Activated naive CD4-positive, alpha-beta T cell treated with anti-CD3 and anti-CD28 coated beads, Interleukin-2, amount 50 U/mL, for 24 hours (primary cell): ENCODE results near the gene ARL5A.

Experiments
- H3K27ac Mint-ChIP-seq: one replicate; pipeline ENCODE4 v1.8.0; 2021; ENCODE audit warnings: mild to moderate bottlenecking, mixed read lengths
- H3K27me3 Mint-ChIP-seq: one replicate; pipeline ENCODE4 v1.8.0; 2021; ENCODE audit warnings: mixed read lengths
- H3K36me3 Mint-ChIP-seq: one replicate; pipeline ENCODE4 v1.8.0; 2021; ENCODE audit warnings: mixed read lengths
- H3K4me1 Mint-ChIP-seq: one replicate; pipeline ENCODE4 v1.8.0; 2021; ENCODE audit warnings: mixed read lengths
- H3K4me3 Mint-ChIP-seq: one replicate; pipeline ENCODE4 v1.8.0; 2021; ENCODE audit warnings: mild to moderate bottlenecking, mixed read lengths
- H3K9me3 Mint-ChIP-seq: one replicate; pipeline ENCODE4 v1.8.0; 2021; ENCODE audit warnings: mixed read lengths

The ARL5A gene

GRCh38 chr2:151770995-151771394, 57.2 kb downstream of the ARL5A start:
- H3K27ac Mint-ChIP-seq, result no peak overlapping the region
- H3K4me3 Mint-ChIP-seq, result no peak overlapping the region
- no peaks in the 10 kb centered on the region for H3K9me3 Mint-ChIP-seq
- H3K4me1 Mint-ChIP-seq, result peaks cover 13% of the 10 kb centered on the region
- H3K27me3 Mint-ChIP-seq, result no peaks in the 10 kb centered on the region
- peaks cover 14% of the 10 kb centered on the region for H3K36me3 Mint-ChIP-seq

GRCh38 chr2:151769606-151770005, 58.6 kb downstream of the ARL5A start:
- peaks cover 12% of the 10 kb centered on the region for H3K4me1 Mint-ChIP-seq
- H3K9me3 Mint-ChIP-seq, result no peaks in the 10 kb centered on the region
- no peak overlapping the region for H3K4me3 Mint-ChIP-seq
- H3K27me3 Mint-ChIP-seq, result no peaks in the 10 kb centered on the region
- no peak overlapping the region for H3K27ac Mint-ChIP-seq
- peaks cover 15% of the 10 kb centered on the region for H3K36me3 Mint-ChIP-seq

- Mint-ChIP-seq H3K36me3 (peaks cover 18% of the 10 kb centered on the region), H3K9me3 (no peaks in the 10 kb centered on the region), H3K27me3 (no peaks in the 10 kb centered on the region), H3K4me3 (no peak overlapping the region), H3K4me1 (peaks cover 10% of the 10 kb centered on the region), H3K27ac (no peak overlapping the region)
Observed at GRCh38 chr2:151767536-151767935, 60.7 kb downstream of the ARL5A start.

GRCh38 chr2:151766437-151767153, 61.6 kb downstream of the ARL5A start:
- Mint-ChIP-seq H3K36me3 (peaks cover 12% of the 10 kb centered on the region), H3K27me3 (no peaks in the 10 kb centered on the region), H3K9me3 (no peaks in the 10 kb centered on the region), H3K27ac (no peak overlapping the region), H3K4me3 (no peak overlapping the region), H3K4me1 (peaks cover 10% of the 10 kb centered on the region)

GRCh38 chr2:151765760-151766410, 62.3 kb downstream of the ARL5A start:
- H3K4me3 Mint-ChIP-seq, result no peak overlapping the region
- no peak overlapping the region for H3K27ac Mint-ChIP-seq
- no peaks in the 10 kb centered on the region for H3K9me3 Mint-ChIP-seq
- H3K4me1 Mint-ChIP-seq, result peaks cover 10% of the 10 kb centered on the region
- H3K27me3 Mint-ChIP-seq, result no peaks in the 10 kb centered on the region
- peaks cover 9% of the 10 kb centered on the region for H3K36me3 Mint-ChIP-seq

GRCh38 chr2:151762694-151763093, 65.5 kb downstream of the ARL5A start:
- Mint-ChIP-seq H3K27me3 (no peaks in the 10 kb centered on the region), H3K27ac (no peak overlapping the region), H3K4me1 (peaks cover 10% of the 10 kb centered on the region), H3K9me3 (no peaks in the 10 kb centered on the region), H3K4me3 (no peak overlapping the region), H3K36me3 (peaks cover 6% of the 10 kb centered on the region)

GRCh38 chr2:151761687-151762086, 66.5 kb downstream of the ARL5A start:
- no peak overlapping the region for H3K27ac Mint-ChIP-seq
- H3K4me3 Mint-ChIP-seq, result no peak overlapping the region
- peaks cover 10% of the 10 kb centered on the region for H3K4me1 Mint-ChIP-seq
- H3K9me3 Mint-ChIP-seq, result no peaks in the 10 kb centered on the region
- H3K27me3 Mint-ChIP-seq, result no peaks in the 10 kb centered on the region
- H3K36me3 Mint-ChIP-seq, result peaks cover 6% of the 10 kb centered on the region

GRCh38 chr2:151761193-151761592, 67.0 kb downstream of the ARL5A start:
- H3K4me3 Mint-ChIP-seq, result no peak overlapping the region
- no peak overlapping the region for H3K27ac Mint-ChIP-seq
- H3K4me1 Mint-ChIP-seq, result peaks cover 6% of the 10 kb centered on the region
- H3K27me3 Mint-ChIP-seq, result no peaks in the 10 kb centered on the region
- peaks cover 6% of the 10 kb centered on the region for H3K36me3 Mint-ChIP-seq
- H3K9me3 Mint-ChIP-seq, result no peaks in the 10 kb centered on the region

- no peak overlapping the region for H3K4me3 Mint-ChIP-seq
- H3K36me3 Mint-ChIP-seq, result peaks cover 3% of the 10 kb centered on the region
- H3K4me1 Mint-ChIP-seq, result no peaks in the 10 kb centered on the region
- no peaks in the 10 kb centered on the region for H3K27me3 Mint-ChIP-seq
- H3K27ac Mint-ChIP-seq, result no peak overlapping the region
- no peaks in the 10 kb centered on the region for H3K9me3 Mint-ChIP-seq
Observed at GRCh38 chr2:151760139-151760650, 68.0 kb downstream of the ARL5A start.

GRCh38 chr2:151758744-151759143, 69.5 kb downstream of the ARL5A start:
- no peak overlapping the region for H3K4me3 Mint-ChIP-seq
- H3K9me3 Mint-ChIP-seq, result no peaks in the 10 kb centered on the region
- no peaks in the 10 kb centered on the region for H3K36me3 Mint-ChIP-seq
- H3K27ac Mint-ChIP-seq, result no peak overlapping the region
- H3K27me3 Mint-ChIP-seq, result no peaks in the 10 kb centered on the region
- no peaks in the 10 kb centered on the region for H3K4me1 Mint-ChIP-seq

GRCh38 chr2:151757861-151758260, 70.4 kb downstream of the ARL5A start:
- no peak overlapping the region for H3K4me3 Mint-ChIP-seq
- no peaks in the 10 kb centered on the region for H3K36me3 Mint-ChIP-seq
- no peaks in the 10 kb centered on the region for H3K9me3 Mint-ChIP-seq
- no peak overlapping the region for H3K27ac Mint-ChIP-seq
- no peaks in the 10 kb centered on the region for H3K27me3 Mint-ChIP-seq
- H3K4me1 Mint-ChIP-seq, result no peaks in the 10 kb centered on the region

GRCh38 chr2:151756820-151757219, 71.4 kb downstream of the ARL5A start:
- H3K27me3 Mint-ChIP-seq, result no peaks in the 10 kb centered on the region
- H3K27ac Mint-ChIP-seq, result no peak overlapping the region
- no peak overlapping the region for H3K4me3 Mint-ChIP-seq
- H3K36me3 Mint-ChIP-seq, result no peaks in the 10 kb centered on the region
- H3K9me3 Mint-ChIP-seq, result no peaks in the 10 kb centered on the region
- no peaks in the 10 kb centered on the region for H3K4me1 Mint-ChIP-seq

GRCh38 chr2:151754253-151754897, 73.8 kb downstream of the ARL5A start:
- H3K27ac Mint-ChIP-seq, result no peak overlapping the region

GRCh38 chr2:151753540-151753939, 74.7 kb downstream of the ARL5A start:
- Mint-ChIP-seq H3K4me3 (no peak overlapping the region), H3K27me3 (no peaks in the 10 kb centered on the region), H3K36me3 (no peaks in the 10 kb centered on the region), H3K9me3 (no peaks in the 10 kb centered on the region), H3K4me1 (no peaks in the 10 kb centered on the region), H3K27ac (no peak overlapping the region)

More at GRCh38 chr2:151754253-151754897, 73.8 kb downstream of the ARL5A start:
- no peaks in the 10 kb centered on the region for H3K9me3 Mint-ChIP-seq
- H3K27me3 Mint-ChIP-seq, result no peaks in the 10 kb centered on the region
- H3K36me3 Mint-ChIP-seq, result no peaks in the 10 kb centered on the region
- H3K4me3 Mint-ChIP-seq, result no peak overlapping the region
- H3K4me1 Mint-ChIP-seq, result no peaks in the 10 kb centered on the region
